GM23338 (cell line): ENCODE data around the gene ZBTB37. TPM values are rescaled to one million over a fixed set of nuclear protein-coding genes. Genes with fewer than 3 reads are reported as not detected.

ENCODE experiments used
- ATAC-seq: fragments of 200-7000 bp; cut with Tn5 transposase; 3 replicates; pipeline ENCODE4 v1.9.1; 2020
- DNase-seq: peaks from one replicate; pipeline ENCODE4 v3.0.0-alpha.2; 2015; ENCODE audit warnings: low spot score
- H2AFZ ChIP-seq: fragments of 200-600 bp; sonication (generic); 2 replicates; pipeline ENCODE4 v1.8.0; 2016; ENCODE audit warnings: antibody characterized with exemption, mild to moderate bottlenecking, moderate library complexity
- H3F3A ChIP-seq: fragments of 200-600 bp; sonication (generic); replicated peaks from 2 replicates; pipeline ENCODE4 v1.8.0; 2017; ENCODE audit warnings: antibody characterized with exemption, mixed run types, low read depth
- H3K27ac ChIP-seq: fragments of 200-600 bp; sonication (generic); 2 replicates; pipeline ENCODE4 v1.6.1; 2016; ENCODE audit warnings: low read depth
- H3K27me3 ChIP-seq: fragments of 200-600 bp; sonication (generic); 2 replicates; pipeline ENCODE4 v1.8.0; 2016; ENCODE audit warnings: mild to moderate bottlenecking, mixed run types, moderate library complexity; ENCODE audit not compliant: insufficient read depth
- H3K36me3 ChIP-seq: fragments of 200-600 bp; sonication (generic); 2 replicates; pipeline ENCODE4 v1.8.0; 2016; ENCODE audit warnings: mild to moderate bottlenecking; ENCODE audit not compliant: insufficient read depth
- H3K4me1 ChIP-seq: fragments of 200-600 bp; sonication (generic); 2 replicates; pipeline ENCODE4 v1.8.0; 2016; ENCODE audit warnings: mild to moderate bottlenecking, moderate library complexity; ENCODE audit not compliant: insufficient read depth
- H3K4me2 ChIP-seq: fragments of 200-600 bp; sonication (generic); 2 replicates; pipeline ENCODE4 v1.7.1; 2017; ENCODE audit warnings: mixed run types
- H3K4me3 ChIP-seq: fragments of 200-600 bp; sonication (generic); 2 replicates; pipeline ENCODE4 v1.6.1; 2016; ENCODE audit warnings: mixed run types
- H3K79me2 ChIP-seq: fragments of 200-600 bp; sonication (generic); replicated peaks from 2 replicates; pipeline ENCODE4 v1.8.0; 2017; ENCODE audit warnings: mild to moderate bottlenecking; ENCODE audit not compliant: insufficient read depth
- H3K9me2 ChIP-seq: fragments of 200-600 bp; sonication (generic); 2 replicates; pipeline ENCODE4 v1.8.0; 2017; ENCODE audit not compliant: insufficient read depth
- H4K20me1 ChIP-seq: fragments of 200-600 bp; sonication (generic); replicated peaks from 2 replicates; pipeline ENCODE4 v1.8.0; 2017; ENCODE audit warnings: mild to moderate bottlenecking; ENCODE audit not compliant: insufficient read depth
- H3K27ac Mint-ChIP-seq: 2 replicates; pipeline ENCODE4 v1.8.0; 2020; ENCODE audit warnings: inconsistent platforms, mild to moderate bottlenecking, moderate library complexity, mixed read lengths
- H3K27me3 Mint-ChIP-seq: 3 replicates; pipeline ENCODE4 v1.8.0; 2022; ENCODE audit warnings: low read depth, mild to moderate bottlenecking, moderate library complexity, mixed read lengths, inconsistent platforms; ENCODE audit not compliant: insufficient read depth, poor library complexity
- H3K36me3 Mint-ChIP-seq: 3 replicates; pipeline ENCODE4 v1.8.0; 2021; ENCODE audit warnings: low read depth, mild to moderate bottlenecking, inconsistent platforms, moderate library complexity, mixed read lengths
- H3K4me1 Mint-ChIP-seq: 3 replicates; pipeline ENCODE4 v1.8.0; 2020; ENCODE audit warnings: mild to moderate bottlenecking, inconsistent platforms, mixed read lengths
- H3K4me3 Mint-ChIP-seq: 3 replicates; pipeline ENCODE4 v1.8.0; 2021; ENCODE audit warnings: moderate library complexity, mild to moderate bottlenecking, inconsistent platforms, mixed read lengths
- H3K9me3 Mint-ChIP-seq: 3 replicates; pipeline ENCODE4 v1.8.0; 2020; ENCODE audit warnings: moderate library complexity, mild to moderate bottlenecking, inconsistent platforms, mixed read lengths
- CREB1 ChIP-seq: fragments of 250-450 bp; sonication (Bioruptor Pico); IDR thresholded peaks from 2 replicates; pipeline ENCODE4 v1.5.0; 2020; ENCODE audit warnings: low read depth, mild to moderate bottlenecking, moderate library complexity
- CTCF ChIP-seq, 2 experiments: fragments of 200-600 bp in 1 of 2; sonication (generic) in 1 of 2; conservative IDR thresholded peaks; 2 replicates each; pipeline versions ENCODE4 v1.5.1 to v1.6.1; 2016 to 2017; ENCODE audit warnings: antibody characterized with exemption in 2 of 2, low read depth in 2 of 2, mild to moderate bottlenecking in 2 of 2, moderate library complexity in 1 of 2
- ETS1 ChIP-seq: IDR thresholded peaks from 2 replicates; pipeline ENCODE4 v1.6.1; 2016; ENCODE audit warnings: antibody characterized with exemption
- EZH2 ChIP-seq: fragments of 200-600 bp; sonication (generic); IDR thresholded peaks from one replicate; pipeline ENCODE4 v1.8.0; 2017; ENCODE audit warnings: antibody characterized with exemption, mild to moderate bottlenecking, low read depth; ENCODE audit not compliant: unreplicated experiment
- EZH2phosphoT487 ChIP-seq: fragments of 200-600 bp; sonication (generic); IDR thresholded peaks from one replicate; pipeline ENCODE4 v1.8.1; 2018; ENCODE audit warnings: antibody characterized with exemption; ENCODE audit not compliant: unreplicated experiment
- JUNB ChIP-seq: IDR thresholded peaks from one replicate; pipeline ENCODE4 v1.6.1; 2016; ENCODE audit warnings: antibody characterized with exemption; ENCODE audit not compliant: unreplicated experiment
- NANOG ChIP-seq: IDR thresholded peaks from 2 replicates; pipeline ENCODE4 v1.6.1; 2016; ENCODE audit warnings: antibody characterized with exemption, borderline replicate concordance
- POLR2AphosphoS5 ChIP-seq: IDR thresholded peaks from 2 replicates; pipeline ENCODE4 v1.6.1; 2016; ENCODE audit warnings: antibody characterized with exemption, low read depth
- REST ChIP-seq: IDR thresholded peaks from one replicate; pipeline ENCODE4 v1.6.1; 2018; ENCODE audit warnings: antibody characterized with exemption; ENCODE audit not compliant: unreplicated experiment
- STAT1 ChIP-seq: IDR thresholded peaks from one replicate; pipeline ENCODE4 v1.6.1; 2016; ENCODE audit warnings: antibody characterized with exemption; ENCODE audit not compliant: unreplicated experiment
- ZNF114 ChIP-seq: fragments of 250-450 bp; sonication (Bioruptor Pico); IDR thresholded peaks from 2 replicates; pipeline ENCODE4 v1.5.0; 2020; ENCODE audit warnings: mild to moderate bottlenecking, moderate library complexity
- ZNF331 ChIP-seq: fragments of 250-450 bp; sonication (Bioruptor Pico); IDR thresholded peaks from 2 replicates; pipeline ENCODE4 v1.5.0; 2020; ENCODE audit warnings: low read depth, mild to moderate bottlenecking, moderate library complexity
- ZNF462 ChIP-seq: fragments of 250-450 bp; sonication (Bioruptor Pico); IDR thresholded peaks from 2 replicates; pipeline ENCODE4 v1.5.0; 2020; ENCODE audit warnings: mild to moderate bottlenecking, moderate library complexity
- polyA plus RNA-seq: library from polyadenylated mRNA; unstranded; fragments of >200 nt; fragmentation: Nextera tagmentation; extraction: Ambion mirVana; gene quantifications from 2 replicates; pipeline ENCODE4 v1.2.1, GENCODE V29; 2016
- total RNA-seq: library from RNA; depleted of rRNA; stranded (reverse); fragments of >200 nt; shearing (Covaris generic); gene quantifications from 2 replicates; pipeline ENCODE4 v1.2.3, GENCODE V29; 2014

Gene ZBTB37
- total and polyA plus RNA-seq, 2 experiments from 2014 or later: 2.7 to 15.8 TPM

- H3K4me2 ChIP-seq: no peak overlapping the region
- DNase-seq (no peak), ATAC-seq (no peak)
- Mint-ChIP-seq H3K27ac (no peak overlapping the region), H3K4me1 (no peaks in the 10 kb centered on the region; the same call in 2 of the 3 replicates), H3K36me3 (no peaks in the 10 kb centered on the region), H3K9me3 (no peaks in the 10 kb centered on the region), H3K27me3 (no peaks in the 10 kb centered on the region), H3K4me3 (no peak overlapping the region)
- no peak overlapping the region; the same call in 1 of the 2 replicates for H2AFZ ChIP-seq
- H3K4me3 ChIP-seq: no peak overlapping the region
- no peaks in the 10 kb centered on the region for H4K20me1 ChIP-seq
- H3K36me3 ChIP-seq: no peaks in the 10 kb centered on the region
- H3K27me3 ChIP-seq: no peaks in the 10 kb centered on the region
- no peaks in the 10 kb centered on the region for H3K4me1 ChIP-seq
- H3K9me2 ChIP-seq: peaks cover 8% of the 10 kb centered on the region; the same call in 1 of the 2 replicates
- no peaks in the 10 kb centered on the region for H3F3A ChIP-seq
- no peak for TF ChIP-seq JUNB
- TF ChIP-seq ZNF462: no peak
- TF ChIP-seq ZNF331 (CRISPR knock-in tag): no peak
- no peak for TF ChIP-seq ZNF114 (CRISPR knock-in tag)
- TF ChIP-seq EZH2: no peak
- no peak for TF ChIP-seq REST
- TF ChIP-seq CREB1: no peak
- TF ChIP-seq STAT1: no peak
- no peak for TF ChIP-seq EZH2phosphoT487
- TF ChIP-seq NANOG: no peak
- TF ChIP-seq POLR2AphosphoS5: no peak
- no peak for TF ChIP-seq CTCF (conservative IDR thresholded peaks at IDR 0.05; ENCODE audit: low read depth in 2 of 2)
- no peak for TF ChIP-seq ETS1
- H3K27ac ChIP-seq: no peak overlapping the region
- H3K79me2 ChIP-seq: no peaks in the 10 kb centered on the region
These were observed 49.7 kb downstream of the ZBTB37 start for GRCh38 chr1:173917635-173918493.
